HG02938 (cell line): ENCODE data around the gene HDDC2.

Source experiments
- ATAC-seq: cut with Tn5 transposase; IDR thresholded peaks from one replicate; pipeline ENCODE4 v1.9.1; 2021; ENCODE audit warnings: mild to moderate bottlenecking, moderate library complexity; ENCODE audit not compliant: unreplicated experiment

The HDDC2 gene, protein sequence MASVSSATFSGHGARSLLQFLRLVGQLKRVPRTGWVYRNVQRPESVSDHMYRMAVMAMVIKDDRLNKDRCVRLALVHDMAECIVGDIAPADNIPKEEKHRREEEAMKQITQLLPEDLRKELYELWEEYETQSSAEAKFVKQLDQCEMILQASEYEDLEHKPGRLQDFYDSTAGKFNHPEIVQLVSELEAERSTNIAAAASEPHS

DNA sequence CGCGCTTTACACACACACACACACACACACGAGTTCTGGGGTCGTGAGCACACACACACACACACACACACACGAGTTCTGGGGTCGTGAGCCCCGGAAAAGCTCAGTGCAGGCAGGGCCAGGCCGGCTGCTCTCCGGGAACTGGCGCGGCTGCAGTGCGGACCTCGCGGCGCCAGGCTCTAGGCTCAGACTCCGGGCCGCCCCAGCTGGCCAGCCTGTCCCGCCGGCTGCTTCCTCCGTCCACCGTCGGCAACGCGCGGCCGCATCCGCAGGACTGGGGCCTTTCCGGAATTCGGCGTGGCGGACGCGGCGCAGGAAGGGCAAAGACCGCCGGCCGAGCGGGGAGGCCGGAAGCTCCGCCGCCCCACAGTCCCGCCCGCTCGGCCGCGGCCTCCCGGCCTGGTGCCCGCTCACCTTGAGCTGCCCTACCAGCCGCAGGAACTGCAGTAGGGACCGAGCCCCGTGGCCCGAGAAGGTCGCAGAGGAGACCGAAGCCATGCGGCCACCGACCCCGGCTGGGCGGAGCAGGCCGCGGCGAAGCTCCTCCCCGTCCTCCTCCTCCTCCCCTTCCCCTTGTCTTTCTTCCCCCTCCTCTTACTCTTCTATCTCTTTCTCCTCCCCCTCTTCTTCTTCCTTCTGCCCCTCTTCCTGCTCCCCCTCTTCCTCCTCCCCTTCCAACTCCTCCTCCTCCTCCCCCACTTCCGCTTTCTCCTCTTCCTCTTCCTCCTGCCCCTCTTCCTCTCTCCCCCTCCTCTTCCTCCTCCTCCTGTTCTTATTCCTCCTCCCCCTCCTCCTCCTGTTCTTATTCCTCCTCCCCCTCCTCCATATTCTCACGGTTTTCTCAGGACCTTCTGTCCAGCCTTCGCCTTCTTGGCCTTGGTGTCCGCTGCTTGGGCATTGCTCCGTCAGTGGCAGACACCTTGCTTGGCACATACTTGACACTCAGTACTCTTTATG is at the start of gene HDDC2:
Gene HDDC2 (minus strand): TSS at position 533 of the 957 bp plus-strand sequence. CDS start 35 bp downstream, at position 498.
- peak; percentile 76 for ATAC-seq

DNA sequence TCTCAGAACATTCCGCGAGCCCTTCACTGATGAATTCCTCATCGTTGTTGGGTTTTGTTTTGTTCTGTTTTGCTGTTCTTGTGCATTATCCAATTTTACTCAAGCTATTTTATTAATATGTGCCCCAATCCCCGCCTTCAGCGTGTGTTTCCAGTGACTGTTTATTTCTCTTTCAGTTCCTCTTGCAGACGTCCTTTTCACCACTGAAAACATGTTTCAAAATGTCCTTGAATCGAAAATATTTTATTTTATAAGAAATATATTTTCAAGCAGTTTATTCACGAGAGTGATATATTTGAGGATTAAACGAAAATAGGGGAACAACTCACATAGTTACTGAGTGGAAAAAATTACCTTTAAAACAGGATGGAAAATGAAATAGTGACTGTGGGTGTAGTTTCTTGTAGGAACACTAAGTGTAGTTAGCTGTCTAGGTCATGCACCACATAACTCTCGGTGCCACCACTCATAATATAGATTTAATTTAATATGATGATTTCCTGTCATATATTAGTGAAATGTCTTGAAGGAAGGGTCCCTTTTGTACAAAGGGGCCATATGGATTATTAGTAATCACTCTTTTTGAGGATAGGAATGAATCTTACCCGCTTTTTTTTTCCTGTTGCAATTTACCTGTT is 45.3 kb upstream of the HDDC2 start:
- peak; percentile 92 for ATAC-seq

DNA sequence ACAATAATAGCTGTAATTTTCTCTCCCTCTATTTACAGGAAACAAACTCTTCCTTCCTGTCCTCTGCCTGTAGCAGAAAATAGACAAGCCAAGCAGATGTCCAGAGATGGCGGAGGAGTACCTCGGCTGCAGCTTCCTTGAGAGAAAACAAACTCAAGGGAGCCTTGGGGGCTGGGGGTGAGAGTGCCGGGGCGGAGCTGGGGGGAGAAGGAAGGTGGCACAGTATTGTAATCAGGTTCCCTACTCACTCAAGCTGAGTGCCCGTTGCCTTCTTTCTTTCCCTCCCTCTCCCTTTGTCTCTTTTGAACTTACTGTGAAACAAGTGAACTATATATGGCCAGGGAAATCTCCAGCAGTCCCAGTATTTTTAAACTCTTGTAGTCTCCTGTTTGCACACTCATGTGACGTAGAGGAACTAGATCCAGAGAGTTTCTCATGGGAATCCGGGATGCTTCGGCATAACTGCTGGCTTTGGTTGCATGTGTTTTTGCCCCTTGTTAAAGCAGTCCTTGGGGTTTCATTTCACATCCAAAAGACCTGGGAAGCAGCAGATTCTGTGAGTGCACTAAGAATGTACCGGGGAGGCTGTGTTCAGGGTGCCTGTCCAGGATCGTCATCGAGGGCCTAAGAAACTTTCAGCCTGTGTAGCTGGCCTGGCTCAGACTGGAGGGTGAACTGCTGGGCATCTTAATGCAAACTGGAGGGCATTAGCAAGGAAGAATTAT is 44.6 kb upstream of the HDDC2 start:
- ATAC-seq, result peak; percentile 42

DNA sequence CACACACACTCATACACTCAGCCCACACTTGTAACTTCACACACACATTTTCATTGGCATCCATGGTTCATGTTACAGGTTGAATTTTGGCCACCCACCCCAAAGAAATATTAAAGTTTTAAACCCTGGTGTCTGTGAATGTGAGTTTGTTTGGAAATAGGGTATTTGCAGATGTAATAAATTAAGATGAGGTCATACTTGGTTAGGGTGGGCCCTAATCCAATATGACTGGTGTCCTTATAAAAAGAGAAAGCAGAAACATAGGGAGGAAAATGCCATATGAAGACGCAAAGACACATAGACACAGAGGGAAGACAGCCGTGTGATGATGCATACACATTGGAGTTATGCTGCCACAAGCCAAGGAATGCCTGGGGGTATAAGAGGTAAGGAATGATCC is 39.7 kb upstream of the HDDC2 start:
- ATAC-seq, result no peak

GRCh38 chr6:125340991-125341390 is 39.2 kb upstream of the HDDC2 start:
- no peak for ATAC-seq

DNA sequence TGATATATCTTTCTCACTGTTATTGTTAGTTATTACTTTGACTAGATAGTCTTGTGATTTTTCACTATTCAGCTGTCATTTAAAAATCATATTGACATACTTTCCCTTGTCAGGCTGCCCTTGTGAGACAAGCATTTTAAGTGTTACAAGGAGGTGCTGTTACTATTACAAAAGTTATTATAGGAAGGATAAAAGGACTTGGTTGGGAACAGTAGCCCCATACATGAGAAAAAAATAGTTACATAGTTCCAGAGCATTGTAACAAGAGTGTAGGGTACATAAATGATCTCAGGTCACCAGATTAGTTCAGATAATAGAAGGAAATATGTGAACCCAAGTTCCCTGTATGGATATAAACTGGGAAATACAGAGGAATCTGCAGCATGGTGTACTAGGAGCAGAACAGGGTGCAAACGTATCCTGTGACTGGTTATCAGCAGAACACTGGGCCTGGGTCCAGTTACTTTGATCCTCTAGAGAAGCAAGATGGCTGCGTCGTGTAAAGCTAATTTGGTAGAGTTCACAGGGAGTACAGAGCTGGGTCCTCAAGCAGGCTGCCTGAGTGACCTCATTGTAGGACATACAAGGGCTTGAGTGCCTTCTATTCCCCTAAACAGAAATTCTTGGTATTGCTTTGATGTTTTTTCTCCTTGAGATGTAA is 38.5 kb upstream of the HDDC2 start:
- ATAC-seq, result no peak

- no peak for ATAC-seq
Observed at GRCh38 chr6:125339653-125340052, 37.9 kb upstream of the HDDC2 start.

GRCh38 chr6:125338381-125338780 is 36.6 kb upstream of the HDDC2 start:
- ATAC-seq, result no peak

- ATAC-seq, result no peak
Observed at GRCh38 chr6:125337706-125338105, 35.9 kb upstream of the HDDC2 start.

- ATAC-seq, result no peak
Observed at GRCh38 chr6:125332664-125333063, 30.9 kb upstream of the HDDC2 start.

- no peak for ATAC-seq
Observed at GRCh38 chr6:125325586-125325985, 23.8 kb upstream of the HDDC2 start.

GRCh38 chr6:125323376-125323775 is 21.6 kb upstream of the HDDC2 start:
- no peak for ATAC-seq

DNA sequence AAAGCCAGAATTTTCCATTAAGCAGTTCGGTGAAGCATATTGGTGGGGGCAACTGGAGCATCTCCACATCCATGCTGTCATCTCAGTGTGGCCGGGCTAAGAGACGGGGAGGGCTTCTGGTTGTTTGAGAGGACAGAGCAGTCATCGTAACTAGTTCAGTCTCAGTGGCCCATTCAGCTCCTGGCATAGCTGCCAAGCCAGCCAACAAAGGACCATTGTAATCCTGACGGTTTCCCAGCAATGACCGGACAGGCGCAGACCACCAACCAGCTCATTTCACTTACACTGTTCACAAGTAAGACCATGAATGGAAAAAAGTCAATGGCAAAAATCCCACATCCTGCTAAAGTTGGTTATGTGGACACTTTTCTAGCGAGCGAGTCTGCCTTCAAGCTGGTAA is 14.9 kb upstream of the HDDC2 start:
- no peak for ATAC-seq

DNA sequence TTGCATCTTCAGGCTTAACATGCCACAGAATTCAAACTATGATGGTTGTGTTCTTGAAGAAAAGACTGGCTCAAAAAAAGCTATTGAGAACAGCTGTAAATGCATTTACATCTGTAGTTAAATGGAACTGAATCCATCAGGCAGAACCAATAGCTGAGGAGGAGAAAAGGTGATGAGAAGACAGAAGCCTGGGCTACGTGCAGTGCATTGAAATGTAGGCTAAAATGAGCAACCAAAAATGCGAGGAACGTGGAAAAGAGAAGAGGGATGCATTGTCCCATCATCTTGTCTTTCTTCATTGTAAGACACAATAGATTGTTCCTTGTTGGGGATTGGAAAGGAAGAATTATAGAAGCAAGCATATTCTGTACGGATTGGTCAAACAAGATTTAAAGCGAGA is 13.8 kb upstream of the HDDC2 start:
- no peak for ATAC-seq

- peak; percentile 84 for ATAC-seq
Observed at GRCh38 chr6:125314009-125314581, 12.3 kb upstream of the HDDC2 start.

DNA sequence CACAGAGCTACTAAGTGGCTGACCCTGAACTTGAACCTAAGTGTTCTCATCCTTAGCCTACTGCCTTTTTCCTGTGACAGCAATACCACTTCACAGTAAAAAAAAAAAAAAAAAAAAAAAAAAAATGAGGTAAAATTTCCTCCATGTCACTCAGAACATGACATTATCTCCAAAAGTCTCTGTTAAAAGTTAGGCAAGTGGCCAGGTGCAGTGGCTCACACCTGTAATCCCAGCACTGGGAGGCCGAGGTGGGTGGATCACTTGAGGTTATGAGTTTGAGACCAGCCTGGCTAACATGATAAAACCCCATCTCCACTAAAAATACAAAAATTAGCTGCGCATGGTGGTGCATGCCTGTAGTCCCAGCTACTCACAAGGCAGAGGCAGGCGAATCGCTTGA is 11.2 kb upstream of the HDDC2 start:
- no peak for ATAC-seq

DNA sequence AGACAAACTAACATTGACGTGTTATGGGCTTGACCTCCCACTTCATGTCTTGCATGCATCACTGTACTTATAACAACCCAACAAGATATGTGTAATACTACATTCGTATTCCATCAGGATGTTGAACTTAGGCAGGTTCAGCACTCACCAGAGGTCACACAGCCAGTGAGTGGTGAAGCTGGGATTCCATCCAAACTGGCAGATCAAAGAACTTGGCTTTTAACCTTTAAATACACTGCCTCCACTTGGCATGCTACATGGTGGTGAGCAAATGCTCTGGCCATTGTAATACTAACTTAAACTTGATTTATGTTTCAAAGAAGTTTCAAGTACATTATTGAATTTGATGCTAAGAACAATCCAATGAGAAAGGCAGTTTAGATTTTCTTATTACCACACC is 10.7 kb upstream of the HDDC2 start:
- ATAC-seq, result no peak

GRCh38 chr6:125310994-125311649 is 9.4 kb upstream of the HDDC2 start:
- peak; percentile 81 for ATAC-seq

DNA sequence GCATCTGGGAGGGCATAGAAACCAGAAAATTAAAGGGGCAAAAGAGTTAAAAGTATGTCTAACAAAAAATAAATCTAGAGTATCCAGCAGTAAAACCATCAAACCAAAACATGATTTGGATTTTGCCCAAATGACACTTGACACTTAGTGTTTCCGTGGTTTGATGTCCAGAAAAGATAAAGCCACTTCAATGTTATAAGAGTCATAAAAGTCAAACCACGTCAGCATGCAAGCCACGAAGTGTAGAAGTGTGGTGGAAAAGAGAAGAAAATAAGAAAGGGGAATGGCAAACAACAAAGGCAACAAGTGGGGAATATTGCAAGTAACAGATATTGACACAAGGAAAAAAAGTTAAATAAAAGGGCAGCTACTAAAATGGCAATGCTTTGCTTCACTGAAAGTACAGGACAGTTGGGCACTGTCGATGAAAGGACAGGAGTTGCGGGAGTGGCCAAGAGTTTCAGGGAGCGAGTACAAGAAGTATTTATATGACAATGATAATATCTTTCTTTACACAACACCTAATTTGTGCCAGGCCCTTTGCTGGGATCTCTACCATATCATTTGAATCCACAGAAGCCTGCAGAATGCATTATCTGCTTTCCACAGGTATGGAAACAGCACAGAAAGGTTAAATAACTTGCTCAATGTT is 6.3 kb upstream of the HDDC2 start:
- no peak for ATAC-seq
